ENCODE data around the gene KCNQ4. TPM values are rescaled to one million over a fixed set of nuclear protein-coding genes. Genes with fewer than 3 reads are reported as not detected.

KCNQ4 gene
- total RNA-seq, 1 donor from 2014 or later = 2.2 TPM

GRCh38 chr1:40785446-40785845 lies 1.9 kb downstream of the KCNQ4 start:
- H3K4me3 ChIP-seq (ENCODE audit: low read depth, low read length) = no peak overlapping the region
- no peak for DNase-seq (ENCODE audit: low read depth)
- TF ChIP-seq, protein P1, sequence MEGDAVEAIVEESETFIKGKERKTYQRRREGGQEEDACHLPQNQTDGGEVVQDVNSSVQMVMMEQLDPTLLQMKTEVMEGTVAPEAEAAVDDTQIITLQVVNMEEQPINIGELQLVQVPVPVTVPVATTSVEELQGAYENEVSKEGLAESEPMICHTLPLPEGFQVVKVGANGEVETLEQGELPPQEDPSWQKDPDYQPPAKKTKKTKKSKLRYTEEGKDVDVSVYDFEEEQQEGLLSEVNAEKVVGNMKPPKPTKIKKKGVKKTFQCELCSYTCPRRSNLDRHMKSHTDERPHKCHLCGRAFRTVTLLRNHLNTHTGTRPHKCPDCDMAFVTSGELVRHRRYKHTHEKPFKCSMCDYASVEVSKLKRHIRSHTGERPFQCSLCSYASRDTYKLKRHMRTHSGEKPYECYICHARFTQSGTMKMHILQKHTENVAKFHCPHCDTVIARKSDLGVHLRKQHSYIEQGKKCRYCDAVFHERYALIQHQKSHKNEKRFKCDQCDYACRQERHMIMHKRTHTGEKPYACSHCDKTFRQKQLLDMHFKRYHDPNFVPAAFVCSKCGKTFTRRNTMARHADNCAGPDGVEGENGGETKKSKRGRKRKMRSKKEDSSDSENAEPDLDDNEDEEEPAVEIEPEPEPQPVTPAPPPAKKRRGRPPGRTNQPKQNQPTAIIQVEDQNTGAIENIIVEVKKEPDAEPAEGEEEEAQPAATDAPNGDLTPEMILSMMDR (conservative IDR thresholded peaks at IDR 0.05; ENCODE audit: low read depth, low read length) = no peak

- TF ChIP-seq, protein P1 (conservative IDR thresholded peaks at IDR 0.05; ENCODE audit: low read depth, low read length) = no peak
- DNase-seq (ENCODE audit: low read depth) = no peak
- H3K4me3 ChIP-seq (ENCODE audit: low read depth, low read length) = no peak overlapping the region
Measured at GRCh38 chr1:40786171-40786994, 2.8 kb downstream of the KCNQ4 start.

- TF ChIP-seq, protein P1 (conservative IDR thresholded peaks at IDR 0.05; ENCODE audit: low read depth, low read length) = no peak
- H3K4me3 ChIP-seq (ENCODE audit: low read depth, low read length) = no peak overlapping the region
- DNase-seq (ENCODE audit: low read depth) = no peak
Measured at GRCh38 chr1:40786995-40787705, 3.6 kb downstream of the KCNQ4 start.

DNA sequence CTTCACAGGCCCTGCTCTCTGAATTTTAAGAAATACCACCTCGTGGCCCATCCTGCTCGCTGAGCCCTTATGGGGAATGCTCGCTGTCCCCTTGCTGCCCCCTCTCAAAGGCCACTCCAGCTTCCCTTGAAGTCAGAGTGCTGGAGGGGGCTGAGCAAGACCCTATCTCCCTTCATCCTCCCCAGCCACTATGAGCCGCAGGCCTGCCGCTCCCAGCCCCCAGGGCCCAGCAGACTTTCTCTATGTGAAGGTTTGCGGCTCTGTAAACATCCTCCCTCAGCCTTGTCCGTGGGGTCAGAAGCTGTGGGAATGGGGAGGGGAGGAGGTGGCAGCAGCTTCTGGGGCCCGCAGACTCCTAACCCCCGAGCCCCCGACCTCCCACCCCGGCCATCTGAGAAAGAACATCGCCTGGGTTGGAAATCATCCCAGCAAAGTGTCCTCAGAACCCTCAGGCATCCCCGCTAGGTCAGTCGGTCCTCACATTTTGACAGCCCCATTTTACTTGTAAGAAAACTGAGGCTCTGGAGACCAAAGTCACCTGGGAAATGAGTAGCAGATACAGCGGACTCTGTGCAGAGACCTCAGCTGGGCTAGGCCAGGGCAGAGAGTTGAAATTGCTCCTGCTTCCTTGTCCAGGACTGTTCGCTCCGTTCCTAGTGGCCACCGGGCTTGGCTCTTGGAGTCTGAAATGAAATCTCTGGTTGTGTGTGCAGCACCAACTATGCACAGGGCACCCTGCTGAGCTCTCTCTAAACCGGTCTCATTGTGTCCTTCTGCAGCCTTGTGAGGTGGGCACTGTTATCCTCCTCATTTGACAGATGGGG lies 4.4 kb downstream of the KCNQ4 start:
- TF ChIP-seq, protein P1 (conservative IDR thresholded peaks at IDR 0.05; ENCODE audit: low read depth, low read length) = no peak
- no peak for DNase-seq (ENCODE audit: low read depth)
- no peak overlapping the region for H3K4me3 ChIP-seq (ENCODE audit: low read depth, low read length)

DNA sequence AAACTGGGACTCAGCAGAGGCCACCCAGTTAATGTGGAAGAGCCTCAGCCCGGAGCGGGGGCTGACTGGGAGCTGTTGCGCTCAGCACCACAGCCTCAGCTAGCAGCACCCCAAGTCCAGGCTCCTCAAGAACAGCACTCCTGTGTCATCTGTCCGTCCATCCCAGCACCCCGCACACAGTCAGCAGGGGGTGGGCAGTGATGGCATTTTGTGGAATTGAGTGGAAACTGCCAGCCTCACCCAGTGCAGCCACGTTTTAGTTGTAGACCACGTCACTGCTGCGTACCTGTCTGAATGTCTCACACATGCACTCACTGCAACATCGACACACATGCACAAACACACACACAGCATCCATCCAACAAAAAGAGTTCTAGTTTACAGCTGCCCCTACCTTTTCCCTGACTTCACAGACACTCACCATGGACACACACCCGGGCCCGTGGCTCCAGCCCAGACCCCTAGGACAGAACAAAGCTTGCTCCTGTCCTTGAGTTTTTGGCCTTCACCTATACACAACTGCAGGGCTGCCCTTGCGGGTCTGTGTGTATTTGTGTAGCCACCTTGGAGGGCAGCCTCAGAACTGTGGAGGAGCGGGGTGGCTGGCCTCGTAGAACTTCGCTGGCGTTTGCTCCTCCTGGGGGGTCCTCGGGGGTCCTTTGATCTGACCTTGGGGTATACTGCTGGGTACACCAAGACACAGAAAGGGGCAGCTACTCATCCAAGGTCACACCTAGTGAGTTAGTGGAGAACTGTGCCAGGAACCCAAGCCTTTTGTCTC lies 5.2 kb downstream of the KCNQ4 start:
- TF ChIP-seq, protein P1 (conservative IDR thresholded peaks at IDR 0.05; ENCODE audit: low read depth, low read length) = no peak
- no peak for DNase-seq (ENCODE audit: low read depth)

GRCh38 chr1:40789342-40789598 lies 5.7 kb downstream of the KCNQ4 start:
- no peak overlapping the region for H3K4me3 ChIP-seq (ENCODE audit: low read depth, low read length)
- DNase-seq (ENCODE audit: low read depth) = no peak
- TF ChIP-seq, protein P1 (conservative IDR thresholded peaks at IDR 0.05; ENCODE audit: low read depth, low read length) = no peak

More for the DNA sequence above, 5.2 kb downstream of the KCNQ4 start:
- no peak overlapping the region for H3K4me3 ChIP-seq (ENCODE audit: low read depth, low read length)
